Endothelial cell (in vitro differentiated cells): ENCODE results near the gene USP54. TPM values are rescaled to one million over a fixed set of nuclear protein-coding genes. Genes with fewer than 3 reads are reported as not detected.

Experiments
- DNase-seq: peaks from one replicate; pipeline ENCODE4 v3.0.0; 2021; ENCODE audit warnings: low spot score
- H3K27ac Mint-ChIP-seq: one replicate; pipeline ENCODE4 v1.8.0; 2021; ENCODE audit warnings: mixed read lengths, inconsistent platforms; ENCODE audit not compliant: unreplicated experiment
- H3K27me3 Mint-ChIP-seq: one replicate; pipeline ENCODE4 v1.8.0; 2021; ENCODE audit warnings: mild to moderate bottlenecking, moderate library complexity, mixed read lengths, inconsistent platforms; ENCODE audit not compliant: unreplicated experiment
- H3K36me3 Mint-ChIP-seq: one replicate; pipeline ENCODE4 v1.8.0; 2021; ENCODE audit warnings: mild to moderate bottlenecking, low read depth, mixed read lengths, inconsistent platforms; ENCODE audit not compliant: unreplicated experiment
- H3K4me1 Mint-ChIP-seq: one replicate; pipeline ENCODE4 v1.8.0; 2021; ENCODE audit warnings: mild to moderate bottlenecking, mixed read lengths, inconsistent platforms; ENCODE audit not compliant: unreplicated experiment
- H3K4me3 Mint-ChIP-seq: one replicate; pipeline ENCODE4 v1.8.0; 2021; ENCODE audit warnings: mild to moderate bottlenecking, mixed read lengths, inconsistent platforms; ENCODE audit not compliant: unreplicated experiment
- H3K9me3 Mint-ChIP-seq: one replicate; pipeline ENCODE4 v1.8.0; 2021; ENCODE audit warnings: mixed read lengths, inconsistent platforms; ENCODE audit not compliant: unreplicated experiment
- CTCF ChIP-seq: fragments of 200-600 bp; sonication (generic); IDR thresholded peaks from one replicate; pipeline ENCODE4 v1.5.0; 2021; ENCODE audit warnings: antibody characterized with exemption; ENCODE audit not compliant: unreplicated experiment
- total RNA-seq: library from RNA; stranded (reverse); fragmentation: NEBNext Ultra II Directional; extraction: Animal tissue kit (Norgen Biotek cat#: 25700); gene quantifications from one replicate; pipeline ENCODE4 v1.2.1, GENCODE V29; 2021; ENCODE audit not compliant: unreplicated experiment

Gene USP54
- total RNA-seq, 1 donor from 2014 or later = 267 TPM

DNA sequence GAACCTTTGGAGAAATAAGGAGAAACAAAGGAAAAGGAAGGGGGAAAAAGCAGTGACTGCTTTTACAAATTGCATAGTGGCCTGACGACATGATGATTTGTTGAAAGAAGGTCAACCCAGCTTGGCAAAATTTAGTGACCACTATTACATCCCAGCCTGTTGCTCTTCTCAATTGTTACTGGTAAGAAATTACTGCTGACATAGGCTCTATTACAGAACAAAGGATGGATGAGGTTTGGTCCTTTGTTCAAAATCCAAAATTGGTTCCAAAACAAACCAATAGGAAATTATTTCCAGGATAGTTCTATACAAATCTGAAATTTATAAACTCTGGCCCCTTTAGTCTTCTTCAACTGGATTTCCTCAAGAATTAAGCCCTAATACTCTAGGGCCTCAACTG, 39.6 kb downstream of the USP54 start:
- peaks cover 21% of the 10 kb centered on the region for H3K36me3 Mint-ChIP-seq
- H3K27ac Mint-ChIP-seq = no peak overlapping the region
- DNase-seq = no peak
- no peak for TF ChIP-seq CTCF
- H3K27me3 Mint-ChIP-seq = no peaks in the 10 kb centered on the region
- no peaks in the 10 kb centered on the region for H3K9me3 Mint-ChIP-seq
- H3K4me1 Mint-ChIP-seq = peaks cover 3% of the 10 kb centered on the region
- no peak overlapping the region for H3K4me3 Mint-ChIP-seq

DNA sequence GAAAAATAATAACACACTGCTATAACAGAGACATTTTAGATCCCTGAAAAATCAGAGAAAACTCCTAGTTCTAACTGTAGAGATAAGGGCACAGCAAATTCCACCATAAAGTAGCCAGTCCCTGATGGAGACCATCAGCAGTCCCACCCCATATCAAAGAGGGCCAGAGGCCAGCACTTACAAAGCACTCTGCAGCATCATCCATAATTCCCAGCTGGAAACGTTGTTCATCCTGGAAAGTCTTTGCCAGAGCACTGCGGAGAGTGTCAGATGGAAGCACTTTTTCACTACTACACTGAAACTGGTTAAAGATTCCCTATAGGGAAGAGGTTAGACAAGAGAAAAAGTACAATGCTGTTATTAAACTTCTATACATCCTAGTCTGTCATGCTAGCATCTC, 45.8 kb downstream of the USP54 start:
- Mint-ChIP-seq H3K27ac (peak overlapping the region; percentile 8), H3K36me3 (peaks cover 42% of the 10 kb centered on the region), H3K27me3 (no peaks in the 10 kb centered on the region), H3K4me1 (peaks cover 3% of the 10 kb centered on the region), H3K4me3 (no peak overlapping the region), H3K9me3 (no peaks in the 10 kb centered on the region)
- TF ChIP-seq CTCF = no peak
- DNase-seq = no peak

- H3K9me3 Mint-ChIP-seq = no peaks in the 10 kb centered on the region
- H3K4me1 Mint-ChIP-seq = peaks cover 25% of the 10 kb centered on the region
- TF ChIP-seq CTCF = no peak
- no peaks in the 10 kb centered on the region for H3K27me3 Mint-ChIP-seq
- no peak overlapping the region for H3K4me3 Mint-ChIP-seq
- H3K27ac Mint-ChIP-seq = no peak overlapping the region
- no peak for DNase-seq
- peaks cover 52% of the 10 kb centered on the region for H3K36me3 Mint-ChIP-seq
Measured at GRCh38 chr10:73537709-73538108, 53.4 kb downstream of the USP54 start.

DNA sequence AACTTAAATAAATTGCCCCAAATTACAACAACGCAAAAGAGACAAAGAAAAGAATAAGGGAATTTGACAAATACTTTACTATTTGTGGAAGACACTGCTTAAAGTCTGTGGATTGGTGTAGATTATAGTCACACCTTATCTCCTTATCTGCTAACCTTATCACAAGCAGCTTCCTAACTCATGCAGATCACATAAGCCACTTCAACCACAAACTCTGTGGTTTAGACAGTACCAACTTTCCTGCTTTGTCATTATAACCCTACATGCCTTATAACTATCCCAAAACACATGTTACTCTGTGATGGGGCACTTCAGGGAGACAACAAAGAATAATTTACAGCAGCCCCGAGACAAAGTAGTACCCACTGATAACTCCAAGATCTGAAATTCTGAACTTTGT, 53.9 kb downstream of the USP54 start:
- DNase-seq = no peak
- no peaks in the 10 kb centered on the region for H3K9me3 Mint-ChIP-seq
- H3K36me3 Mint-ChIP-seq = peaks cover 51% of the 10 kb centered on the region
- no peak overlapping the region for H3K27ac Mint-ChIP-seq
- H3K4me1 Mint-ChIP-seq = peaks cover 25% of the 10 kb centered on the region
- no peak overlapping the region for H3K4me3 Mint-ChIP-seq
- H3K27me3 Mint-ChIP-seq = no peaks in the 10 kb centered on the region
- no peak for TF ChIP-seq CTCF

GRCh38 chr10:73534857-73535256, 56.3 kb downstream of the USP54 start:
- H3K27ac Mint-ChIP-seq = peak overlapping the region; percentile 58
- peak overlapping the region; percentile 16 for H3K4me3 Mint-ChIP-seq
- DNase-seq = no peak
- peaks cover under 1% of the 10 kb centered on the region for H3K27me3 Mint-ChIP-seq
- no peak for TF ChIP-seq CTCF
- no peaks in the 10 kb centered on the region for H3K9me3 Mint-ChIP-seq
- H3K4me1 Mint-ChIP-seq = peaks cover 25% of the 10 kb centered on the region
- peaks cover 53% of the 10 kb centered on the region for H3K36me3 Mint-ChIP-seq
